ENCODE data around the gene EPB41. TPM values are rescaled to one million over a fixed set of nuclear protein-coding genes. Genes with fewer than 3 reads are reported as not detected.

Gene EPB41
- total RNA-seq, 1 experiment from 2014 or later, result 20.2 TPM

DNA sequence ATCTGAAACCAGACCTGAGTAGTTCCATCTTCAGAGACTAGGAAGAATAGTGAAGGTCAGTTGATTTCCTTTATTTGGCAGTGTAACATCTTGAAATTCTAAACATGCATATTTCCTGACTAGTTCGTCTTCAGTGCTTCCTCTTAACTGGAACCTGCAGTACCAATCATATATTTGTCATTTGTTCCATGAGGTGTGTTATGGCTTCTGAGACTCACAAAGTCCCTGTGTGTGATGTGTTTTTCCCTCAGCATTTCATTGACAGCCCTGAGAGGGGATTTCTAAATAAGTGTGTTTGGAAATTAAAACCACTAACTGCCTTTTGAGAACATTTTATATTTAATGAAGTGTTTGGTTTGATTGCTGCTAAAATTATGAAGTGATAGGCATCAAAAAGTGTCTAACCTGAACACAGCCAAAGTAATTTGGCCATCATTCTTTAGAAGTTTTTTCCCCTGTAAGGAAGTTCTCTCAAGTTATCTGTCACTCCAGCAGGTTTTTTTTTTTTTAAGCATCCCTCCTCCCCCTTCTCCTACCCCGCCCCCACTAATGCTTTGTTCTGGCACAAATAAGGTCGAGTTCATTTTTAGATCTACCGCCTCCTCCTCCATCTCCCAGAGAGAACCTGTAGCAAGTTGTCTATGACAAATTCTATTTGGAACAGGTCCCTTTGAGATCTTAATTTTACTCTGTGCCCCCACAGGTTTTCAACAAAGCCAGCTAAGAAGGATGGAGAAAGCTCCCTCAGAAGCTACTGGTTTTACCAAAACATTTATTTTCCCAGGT, 148.0 kb downstream of the EPB41 start:
- Histone ChIP-seq H3K36me3 (ENCODE audit: control insufficient read depth, insufficient read depth, low read length) (no peaks in the 10 kb centered on the region), H3K9me3 (ENCODE audit: control insufficient read depth, insufficient read depth, low read depth, low read length) (no peaks in the 10 kb centered on the region), H3K27ac (ENCODE audit: low read length) (no peak overlapping the region), H3K4me3 (ENCODE audit: low read depth in 2 of 2, low read length in 2 of 2) (no peak overlapping the region), H3K4me1 (ENCODE audit: control insufficient read depth, insufficient read depth, low read length) (no peaks in the 10 kb centered on the region), H3K27me3 (ENCODE audit: control insufficient read depth, insufficient read depth, low read length) (no peaks in the 10 kb centered on the region)
- ATAC-seq (no peak), DNase-seq (ENCODE audit: low read depth, low spot score) (no peak)
- POLR2A ChIA-PET, result no interaction called here
- CTCF ChIA-PET, result no interaction called here
- intact Hi-C loops (cut with micrococcal nuclease; ENCODE audit: unreplicated experiment), result no loop called here
- in situ Hi-C loops (cut with HindIII; ENCODE audit: low pct_unique_long_range_greater_than_20kb, low sequenced_read_pairs), result no loop called here
- BruUV-seq (replicated peaks), result no TSS peak
- TF ChIP-seq TCF7L2 (IDR thresholded peaks at IDR 0.05; ENCODE audit: low read depth, low read length) (no peak), SIN3A (IDR thresholded peaks at IDR 0.05; ENCODE audit: borderline replicate concordance, insufficient read depth, low read depth, low read length) (no peak), POLR2AphosphoS5 (IDR thresholded peaks at IDR 0.05; ENCODE audit: low read depth, low read length) (no peak)
- TF ChIP-seq, protein P1, sequence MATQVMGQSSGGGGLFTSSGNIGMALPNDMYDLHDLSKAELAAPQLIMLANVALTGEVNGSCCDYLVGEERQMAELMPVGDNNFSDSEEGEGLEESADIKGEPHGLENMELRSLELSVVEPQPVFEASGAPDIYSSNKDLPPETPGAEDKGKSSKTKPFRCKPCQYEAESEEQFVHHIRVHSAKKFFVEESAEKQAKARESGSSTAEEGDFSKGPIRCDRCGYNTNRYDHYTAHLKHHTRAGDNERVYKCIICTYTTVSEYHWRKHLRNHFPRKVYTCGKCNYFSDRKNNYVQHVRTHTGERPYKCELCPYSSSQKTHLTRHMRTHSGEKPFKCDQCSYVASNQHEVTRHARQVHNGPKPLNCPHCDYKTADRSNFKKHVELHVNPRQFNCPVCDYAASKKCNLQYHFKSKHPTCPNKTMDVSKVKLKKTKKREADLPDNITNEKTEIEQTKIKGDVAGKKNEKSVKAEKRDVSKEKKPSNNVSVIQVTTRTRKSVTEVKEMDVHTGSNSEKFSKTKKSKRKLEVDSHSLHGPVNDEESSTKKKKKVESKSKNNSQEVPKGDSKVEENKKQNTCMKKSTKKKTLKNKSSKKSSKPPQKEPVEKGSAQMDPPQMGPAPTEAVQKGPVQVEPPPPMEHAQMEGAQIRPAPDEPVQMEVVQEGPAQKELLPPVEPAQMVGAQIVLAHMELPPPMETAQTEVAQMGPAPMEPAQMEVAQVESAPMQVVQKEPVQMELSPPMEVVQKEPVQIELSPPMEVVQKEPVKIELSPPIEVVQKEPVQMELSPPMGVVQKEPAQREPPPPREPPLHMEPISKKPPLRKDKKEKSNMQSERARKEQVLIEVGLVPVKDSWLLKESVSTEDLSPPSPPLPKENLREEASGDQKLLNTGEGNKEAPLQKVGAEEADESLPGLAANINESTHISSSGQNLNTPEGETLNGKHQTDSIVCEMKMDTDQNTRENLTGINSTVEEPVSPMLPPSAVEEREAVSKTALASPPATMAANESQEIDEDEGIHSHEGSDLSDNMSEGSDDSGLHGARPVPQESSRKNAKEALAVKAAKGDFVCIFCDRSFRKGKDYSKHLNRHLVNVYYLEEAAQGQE (IDR thresholded peaks at IDR 0.05; ENCODE audit: insufficient read depth in 1 of 2, low read depth in 2 of 2, low read length in 1 of 2), result no peak
- TF ChIP-seq, protein P2, sequence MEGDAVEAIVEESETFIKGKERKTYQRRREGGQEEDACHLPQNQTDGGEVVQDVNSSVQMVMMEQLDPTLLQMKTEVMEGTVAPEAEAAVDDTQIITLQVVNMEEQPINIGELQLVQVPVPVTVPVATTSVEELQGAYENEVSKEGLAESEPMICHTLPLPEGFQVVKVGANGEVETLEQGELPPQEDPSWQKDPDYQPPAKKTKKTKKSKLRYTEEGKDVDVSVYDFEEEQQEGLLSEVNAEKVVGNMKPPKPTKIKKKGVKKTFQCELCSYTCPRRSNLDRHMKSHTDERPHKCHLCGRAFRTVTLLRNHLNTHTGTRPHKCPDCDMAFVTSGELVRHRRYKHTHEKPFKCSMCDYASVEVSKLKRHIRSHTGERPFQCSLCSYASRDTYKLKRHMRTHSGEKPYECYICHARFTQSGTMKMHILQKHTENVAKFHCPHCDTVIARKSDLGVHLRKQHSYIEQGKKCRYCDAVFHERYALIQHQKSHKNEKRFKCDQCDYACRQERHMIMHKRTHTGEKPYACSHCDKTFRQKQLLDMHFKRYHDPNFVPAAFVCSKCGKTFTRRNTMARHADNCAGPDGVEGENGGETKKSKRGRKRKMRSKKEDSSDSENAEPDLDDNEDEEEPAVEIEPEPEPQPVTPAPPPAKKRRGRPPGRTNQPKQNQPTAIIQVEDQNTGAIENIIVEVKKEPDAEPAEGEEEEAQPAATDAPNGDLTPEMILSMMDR (IDR thresholded peaks at IDR 0.05), result no peak

DNA sequence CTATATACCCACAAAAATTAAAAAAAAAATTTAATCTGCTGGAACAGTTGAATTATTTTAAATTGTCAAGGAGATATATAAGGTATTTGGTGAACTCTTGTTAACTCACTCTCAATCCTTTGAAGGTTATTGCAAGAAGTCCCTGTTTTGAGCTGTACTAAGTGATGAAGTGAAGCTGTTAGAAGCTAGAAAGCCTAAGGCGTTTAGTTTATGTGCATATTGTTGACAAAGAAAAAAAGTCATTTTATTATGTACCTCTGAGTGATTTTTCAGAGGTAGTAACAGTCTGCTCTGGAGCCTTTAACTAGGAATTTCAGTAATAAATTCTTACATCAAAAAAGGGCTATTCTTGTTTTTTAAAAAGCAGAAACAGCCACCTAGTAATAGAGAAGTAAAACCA, 149.7 kb downstream of the EPB41 start:
- in situ Hi-C loops (cut with HindIII; ENCODE audit: low pct_unique_long_range_greater_than_20kb, low sequenced_read_pairs), result no loop called here

More for the DNA sequence above, 149.7 kb downstream of the EPB41 start:
- ChIA-PET POLR2A (interaction anchor here (0.6 kb wide), 2 partner anchors 88 to 1360 kb away, joined by 3 read pairs; no protein-coding TSS in a partner anchor), CTCF (no interaction called here)
- intact Hi-C loops (cut with micrococcal nuclease; ENCODE audit: unreplicated experiment), result no loop called here
- Histone ChIP-seq H3K4me3 (ENCODE audit: low read depth in 2 of 2, low read length in 2 of 2) (no peak overlapping the region), H3K4me1 (ENCODE audit: control insufficient read depth, insufficient read depth, low read length) (no peaks in the 10 kb centered on the region), H3K27ac (ENCODE audit: low read length) (no peak overlapping the region), H3K27me3 (ENCODE audit: control insufficient read depth, insufficient read depth, low read length) (no peaks in the 10 kb centered on the region), H3K9me3 (ENCODE audit: control insufficient read depth, insufficient read depth, low read depth, low read length) (no peaks in the 10 kb centered on the region), H3K36me3 (ENCODE audit: control insufficient read depth, insufficient read depth, low read length) (no peaks in the 10 kb centered on the region)
- BruUV-seq (replicated peaks), result no TSS peak
- DNase-seq (ENCODE audit: low read depth, low spot score) (no peak), ATAC-seq (no peak)
- TF ChIP-seq, protein P2 (IDR thresholded peaks at IDR 0.05), result no peak
- TF ChIP-seq TCF7L2 (IDR thresholded peaks at IDR 0.05; ENCODE audit: low read depth, low read length) (no peak), SIN3A (IDR thresholded peaks at IDR 0.05; ENCODE audit: borderline replicate concordance, insufficient read depth, low read depth, low read length) (no peak), POLR2AphosphoS5 (IDR thresholded peaks at IDR 0.05; ENCODE audit: low read depth, low read length) (no peak)
- TF ChIP-seq, protein P1 (IDR thresholded peaks at IDR 0.05; ENCODE audit: insufficient read depth in 1 of 2, low read depth in 2 of 2, low read length in 1 of 2), result no peak
